SK-N-SH (cell line): ENCODE data around the gene FAM204A. TPM values are rescaled to one million over a fixed set of nuclear protein-coding genes. Genes with fewer than 3 reads are reported as not detected.

Experiments used
- CTCF ChIA-PET: fragments of 300-600, 350-600 bp; formaldehyde crosslinking; extraction: SDS; loops from one replicate; lab custom pipeline; 2021; lab: Yijun Ruan, JAX
- POLR2A ChIA-PET: fragments of 350-600 bp; sonication (Branson Sonifier 250); formaldehyde crosslinking; extraction: SDS; loops from one replicate; lab custom pipeline; 2020; ENCODE audit warnings: antibody characterized with exemption, inconsistent platforms; lab: Yijun Ruan, JAX
- DNase-seq: peaks from one replicate; pipeline ENCODE4 v3.0.0; 2012
- H2AFZ ChIP-seq: fragments of 200-600 bp; sonication (generic); 2 replicates; pipeline ENCODE4 v1.8.1; 2016; ENCODE audit warnings: antibody characterized with exemption, mild to moderate bottlenecking, low read depth
- H3F3A ChIP-seq: fragments of 200-600 bp; sonication (generic); replicated peaks from 2 replicates; pipeline ENCODE3; 2016; ENCODE audit warnings: antibody characterized with exemption, mild to moderate bottlenecking; ENCODE audit not compliant: insufficient read depth
- H3K27ac ChIP-seq, 2 experiments: fragments of 200-500 bp in 1 of 2; fragments of 200-600 bp in 1 of 2; sonication (Bioruptor generic) in 1 of 2; sonication (generic), shearing (Covaris generic) in 1 of 2; 2 replicates each; pipeline versions ENCODE4 v1.5.1 to v1.6.1; 2014 to 2016; ENCODE audit warnings: low read depth in 2 of 2, inconsistent platforms in 1 of 2, low read length in 1 of 2, mild to moderate bottlenecking in 1 of 2, mixed read lengths in 1 of 2
- H3K27me3 ChIP-seq: fragments of 200-600 bp; sonication (generic), shearing (Covaris generic); 2 replicates; pipeline ENCODE4 v1.6.1; 2016; ENCODE audit warnings: mixed run types; ENCODE audit not compliant: insufficient read depth
- H3K36me3 ChIP-seq, 2 experiments: fragments of 200-500 bp in 1 of 2; fragments of 200-600 bp in 1 of 2; sonication (Bioruptor generic) in 1 of 2; sonication (generic) in 1 of 2; replicated peaks in 1 of 2; 2 replicates each; pipeline versions ENCODE3 to v1.5.1; 2014 to 2016; ENCODE audit warnings: low read length in 1 of 2, mild to moderate bottlenecking in 1 of 2; ENCODE audit not compliant: insufficient read depth in 2 of 2, control insufficient read depth in 1 of 2
- H3K4me1 ChIP-seq, 2 experiments: fragments of 200-500 bp in 1 of 2; fragments of 200-600 bp in 1 of 2; sonication (Bioruptor generic) in 1 of 2; sonication (generic), shearing (Covaris generic) in 1 of 2; 2 replicates each; pipeline versions ENCODE4 v1.5.1 to v1.6.1; 2014 to 2016; ENCODE audit warnings: low read depth in 1 of 2, low read length in 1 of 2, mixed run types in 1 of 2; ENCODE audit not compliant: insufficient read depth in 2 of 2, control insufficient read depth in 1 of 2
- H3K4me2 ChIP-seq: fragments of 200-600 bp; sonication (generic), shearing (Covaris generic); 2 replicates; pipeline ENCODE4 v1.6.1; 2017; ENCODE audit warnings: mixed run types
- H3K4me3 ChIP-seq, 2 experiments: fragments of 200-500 bp in 1 of 2; fragments of 200-600 bp in 1 of 2; sonication (Bioruptor generic) in 1 of 2; sonication (generic), shearing (Covaris generic) in 1 of 2; 2 replicates each; pipeline versions ENCODE4 v1.5.1 to v1.8.1; 2014 to 2016; ENCODE audit warnings: low read depth in 2 of 2, inconsistent platforms in 1 of 2, low read length in 1 of 2, mild to moderate bottlenecking in 1 of 2, mixed read lengths in 1 of 2, moderate library complexity in 1 of 2
- H3K79me2 ChIP-seq: fragments of 200-600 bp; sonication (generic); 2 replicates; pipeline ENCODE4 v1.8.1; 2017; ENCODE audit warnings: mild to moderate bottlenecking; ENCODE audit not compliant: insufficient read depth
- H3K9ac ChIP-seq: fragments of 200-600 bp; sonication (generic); 2 replicates; pipeline ENCODE4 v1.6.1; 2017; ENCODE audit warnings: mixed run types
- H3K9me2 ChIP-seq: fragments of 200-600 bp; sonication (generic); 2 replicates; pipeline ENCODE4 v1.6.1; 2017; ENCODE audit warnings: mixed run types
- H3K9me3 ChIP-seq: fragments of 200-600 bp; sonication (generic); 2 replicates; pipeline ENCODE4 v1.6.1; 2017; ENCODE audit warnings: mixed run types, mild to moderate bottlenecking, moderate library complexity
- H4K20me1 ChIP-seq: fragments of 200-600 bp; sonication (generic); 2 replicates; pipeline ENCODE4 v1.6.1; 2017; ENCODE audit warnings: mild to moderate bottlenecking, mixed run types; ENCODE audit not compliant: insufficient read depth
- ELF1 ChIP-seq: IDR thresholded peaks from 2 replicates; pipeline ENCODE4 v1.4.0; 2012
- EZH2phosphoT487 ChIP-seq: fragments of 200-600 bp; sonication (generic); IDR thresholded peaks from 2 replicates; pipeline ENCODE4 v1.6.1; 2017; ENCODE audit warnings: low read depth, mixed run types, mild to moderate bottlenecking, antibody characterized with exemption, moderate library complexity, borderline replicate concordance
- FOSL2 ChIP-seq: IDR thresholded peaks from 2 replicates; pipeline ENCODE4 v1.4.0; 2012; ENCODE audit warnings: low read depth, mild to moderate bottlenecking, moderate library complexity, borderline replicate concordance
- FOXJ3 ChIP-seq: sonication (generic); formaldehyde crosslinking; IDR thresholded peaks from 2 replicates; pipeline ENCODE4 v1.5.1; 2020; ENCODE audit warnings: mild to moderate bottlenecking, missing genetic modification reagents
- GABPA ChIP-seq: IDR thresholded peaks from 2 replicates; pipeline ENCODE4 v1.4.0; 2012; ENCODE audit warnings: low read depth, mild to moderate bottlenecking
- GATA2 ChIP-seq: sonication (generic); formaldehyde crosslinking; IDR thresholded peaks from 2 replicates; pipeline ENCODE4 v1.5.0; 2020; ENCODE audit warnings: mild to moderate bottlenecking, missing genetic modification reagents
- MEF2A ChIP-seq: IDR thresholded peaks from 2 replicates; pipeline ENCODE4 v1.4.0; 2012; ENCODE audit warnings: low read depth, borderline replicate concordance
- MXI1 ChIP-seq: IDR thresholded peaks from 2 replicates; pipeline ENCODE4 v1.6.1; 2012; ENCODE audit warnings: mild to moderate bottlenecking, low read depth, low read length, improper control_type of control experiment
- NRF1 ChIP-seq: IDR thresholded peaks from 2 replicates; pipeline ENCODE4 v1.6.1; 2012; ENCODE audit warnings: low read depth, mild to moderate bottlenecking, low read length
- PBX3 ChIP-seq: IDR thresholded peaks from 2 replicates; pipeline ENCODE4; 2012
- POLR2AphosphoS5 ChIP-seq: IDR thresholded peaks from 2 replicates; pipeline ENCODE4 v1.6.1; 2012; ENCODE audit warnings: low read depth, low read length
- RCOR1 ChIP-seq: fragments of 150-350 bp; IDR thresholded peaks from 2 replicates; pipeline ENCODE4 v1.6.1; 2017; ENCODE audit warnings: antibody characterized with exemption, low read length
- RFX5 ChIP-seq: IDR thresholded peaks from 2 replicates; pipeline ENCODE4 v1.6.1; 2012; ENCODE audit warnings: mild to moderate bottlenecking, improper control_type of control experiment, low read length
- SIN3A ChIP-seq: IDR thresholded peaks from 2 replicates; pipeline ENCODE4 v1.6.1; 2012; ENCODE audit warnings: low read depth, mild to moderate bottlenecking, low read length, moderate library complexity, borderline replicate concordance
- TCF12 ChIP-seq: IDR thresholded peaks from 2 replicates; pipeline ENCODE4 v1.4.0; 2012
- USF1 ChIP-seq: IDR thresholded peaks from 2 replicates; pipeline ENCODE4 v1.4.0; 2012; ENCODE audit warnings: low read depth, borderline replicate concordance
- WGBS: methylation state at CpG from one replicate; pipeline ENCODE4 v1.1.6; 2017; ENCODE audit warnings: low lambda C conversion rate; 5-methylcytosine and 5-hydroxymethylcytosine counted together
- polyA plus RNA-seq, 3 experiments: library from polyadenylated mRNA; depleted of rRNA; stranded (reverse); fragments of >200 nt; gene quantifications; 2 replicates each; pipeline ENCODE4 v1.2.3, GENCODE V29; 2012
- TF ChIP-seq, protein P1 (sequence below): fragments of 150-350 bp; IDR thresholded peaks from 2 replicates; pipeline ENCODE4 v1.6.1; 2017; ENCODE audit warnings: antibody characterized with exemption, low read length, low read depth, borderline replicate concordance
- TF ChIP-seq, protein P2 (sequence below): fragments of 150-350 bp; IDR thresholded peaks from 2 replicates; pipeline ENCODE4 v1.6.1; 2016; ENCODE audit warnings: mild to moderate bottlenecking, low read depth, low read length

The FAM204A gene
- polyA plus RNA-seq, 1 of the 3 experiments (the other 2 are of a cell fraction): 10.8 TPM

- H3K9me3 ChIP-seq: no peaks in the 10 kb centered on the region
- 75% methylated on average over 3 of the region's 3 CpGs for WGBS
- no peaks in the 10 kb centered on the region for H3K36me3 ChIP-seq
- POLR2A ChIA-PET: no interaction called here
- TF ChIP-seq NRF1 (no peak), TCF12 (no peak), USF1 (no peak), MXI1 (no peak), FOSL2 (no peak), EZH2phosphoT487 (no peak), SIN3A (no peak), MEF2A (no peak), POLR2AphosphoS5 (no peak), GABPA (no peak), RCOR1 (no peak), FOXJ3 (CRISPR knock-in tag) (no peak), PBX3 (no peak), GATA2 (CRISPR knock-in tag) (no peak), RFX5 (no peak), ELF1 (no peak)
- TF ChIP-seq, protein P1, sequence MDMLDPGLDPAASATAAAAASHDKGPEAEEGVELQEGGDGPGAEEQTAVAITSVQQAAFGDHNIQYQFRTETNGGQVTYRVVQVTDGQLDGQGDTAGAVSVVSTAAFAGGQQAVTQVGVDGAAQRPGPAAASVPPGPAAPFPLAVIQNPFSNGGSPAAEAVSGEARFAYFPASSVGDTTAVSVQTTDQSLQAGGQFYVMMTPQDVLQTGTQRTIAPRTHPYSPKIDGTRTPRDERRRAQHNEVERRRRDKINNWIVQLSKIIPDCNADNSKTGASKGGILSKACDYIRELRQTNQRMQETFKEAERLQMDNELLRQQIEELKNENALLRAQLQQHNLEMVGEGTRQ: no peak
- TF ChIP-seq, protein P2, sequence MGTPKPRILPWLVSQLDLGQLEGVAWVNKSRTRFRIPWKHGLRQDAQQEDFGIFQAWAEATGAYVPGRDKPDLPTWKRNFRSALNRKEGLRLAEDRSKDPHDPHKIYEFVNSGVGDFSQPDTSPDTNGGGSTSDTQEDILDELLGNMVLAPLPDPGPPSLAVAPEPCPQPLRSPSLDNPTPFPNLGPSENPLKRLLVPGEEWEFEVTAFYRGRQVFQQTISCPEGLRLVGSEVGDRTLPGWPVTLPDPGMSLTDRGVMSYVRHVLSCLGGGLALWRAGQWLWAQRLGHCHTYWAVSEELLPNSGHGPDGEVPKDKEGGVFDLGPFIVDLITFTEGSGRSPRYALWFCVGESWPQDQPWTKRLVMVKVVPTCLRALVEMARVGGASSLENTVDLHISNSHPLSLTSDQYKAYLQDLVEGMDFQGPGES: no peak
- H4K20me1 ChIP-seq: no peaks in the 10 kb centered on the region
- H3K27ac ChIP-seq: no peak overlapping the region
- H3F3A ChIP-seq: no peaks in the 10 kb centered on the region
- no peak overlapping the region for H3K4me2 ChIP-seq
- CTCF ChIA-PET: no interaction called here
- no peaks in the 10 kb centered on the region for H3K79me2 ChIP-seq
- no peaks in the 10 kb centered on the region for H3K9me2 ChIP-seq
- no peaks in the 10 kb centered on the region for H3K27me3 ChIP-seq
- no peak overlapping the region for H3K4me3 ChIP-seq
- no peak for DNase-seq
- no peak overlapping the region for H2AFZ ChIP-seq
- no peak overlapping the region for H3K9ac ChIP-seq
- H3K4me1 ChIP-seq: peaks cover 0 to under 1% of the 10 kb centered on the region in 2 experiments; a peak in 1 of 4 replicates
These were observed 79.6 kb downstream of the FAM204A start for GRCh38 chr10:118262538-118262937.
